Subcutaneous adipose tissue (tissue), 4 donors: ENCODE data around the gene CYTL1. TPM values are rescaled to one million over a fixed set of nuclear protein-coding genes. Genes with fewer than 3 reads are reported as not detected.

Experiments used
- total RNA-seq, 4 donors: library from RNA; depleted of rRNA; stranded (reverse); fragments of >200 nt; gene quantifications; one replicate each; pipeline ENCODE4 v1.1.0, GENCODE V29; 2016
- TF ChIP-seq, protein P1 (sequence below): fragments of 450-650 bp; IDR thresholded peaks from one replicate; pipeline ENCODE4 v1.5.1; 2016; ENCODE audit warnings: low read depth, mild to moderate bottlenecking, control low read depth, antibody characterized with exemption, moderate library complexity

Gene CYTL1
- total RNA-seq, 4 donors from 2014 or later = 0.98 to 2.4 (median 1.2) TPM; not detected in 1

DNA sequence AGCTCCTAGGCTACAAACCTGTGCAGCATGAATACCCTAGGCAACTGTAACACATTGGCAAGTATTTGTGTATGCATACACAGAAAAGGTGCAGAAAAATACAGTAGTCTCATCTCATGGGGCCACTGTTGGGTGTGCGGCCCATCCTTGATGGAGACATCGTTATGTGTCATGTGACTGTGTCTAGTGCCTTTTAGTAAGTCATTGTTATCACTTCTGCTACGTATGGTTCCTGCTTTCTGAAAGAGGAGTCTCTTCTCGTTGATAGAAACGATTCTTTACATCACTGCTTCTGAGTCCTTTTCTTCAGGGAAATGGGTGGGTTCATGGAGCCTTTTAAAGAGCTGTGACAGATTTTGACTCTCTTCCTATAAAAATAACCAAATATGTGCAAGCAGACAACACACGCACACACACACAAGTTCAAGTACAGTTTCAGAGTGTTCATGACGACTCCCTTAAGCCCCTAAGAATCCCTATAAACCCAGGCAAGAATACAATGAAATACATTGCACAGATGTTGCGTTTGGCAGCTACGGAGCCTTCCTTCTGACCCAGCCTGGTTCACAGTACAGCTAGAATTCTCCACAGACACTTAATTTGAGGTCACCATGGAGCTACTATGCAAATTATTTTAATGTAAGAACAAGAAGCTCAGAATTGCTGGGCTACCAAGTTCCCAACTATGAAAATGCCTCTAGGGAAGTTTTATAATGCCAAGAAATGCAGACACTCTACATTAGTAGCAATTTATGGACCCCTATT, 21.8 kb upstream of the CYTL1 start:
- TF ChIP-seq, protein P1, sequence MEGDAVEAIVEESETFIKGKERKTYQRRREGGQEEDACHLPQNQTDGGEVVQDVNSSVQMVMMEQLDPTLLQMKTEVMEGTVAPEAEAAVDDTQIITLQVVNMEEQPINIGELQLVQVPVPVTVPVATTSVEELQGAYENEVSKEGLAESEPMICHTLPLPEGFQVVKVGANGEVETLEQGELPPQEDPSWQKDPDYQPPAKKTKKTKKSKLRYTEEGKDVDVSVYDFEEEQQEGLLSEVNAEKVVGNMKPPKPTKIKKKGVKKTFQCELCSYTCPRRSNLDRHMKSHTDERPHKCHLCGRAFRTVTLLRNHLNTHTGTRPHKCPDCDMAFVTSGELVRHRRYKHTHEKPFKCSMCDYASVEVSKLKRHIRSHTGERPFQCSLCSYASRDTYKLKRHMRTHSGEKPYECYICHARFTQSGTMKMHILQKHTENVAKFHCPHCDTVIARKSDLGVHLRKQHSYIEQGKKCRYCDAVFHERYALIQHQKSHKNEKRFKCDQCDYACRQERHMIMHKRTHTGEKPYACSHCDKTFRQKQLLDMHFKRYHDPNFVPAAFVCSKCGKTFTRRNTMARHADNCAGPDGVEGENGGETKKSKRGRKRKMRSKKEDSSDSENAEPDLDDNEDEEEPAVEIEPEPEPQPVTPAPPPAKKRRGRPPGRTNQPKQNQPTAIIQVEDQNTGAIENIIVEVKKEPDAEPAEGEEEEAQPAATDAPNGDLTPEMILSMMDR = no peak

DNA sequence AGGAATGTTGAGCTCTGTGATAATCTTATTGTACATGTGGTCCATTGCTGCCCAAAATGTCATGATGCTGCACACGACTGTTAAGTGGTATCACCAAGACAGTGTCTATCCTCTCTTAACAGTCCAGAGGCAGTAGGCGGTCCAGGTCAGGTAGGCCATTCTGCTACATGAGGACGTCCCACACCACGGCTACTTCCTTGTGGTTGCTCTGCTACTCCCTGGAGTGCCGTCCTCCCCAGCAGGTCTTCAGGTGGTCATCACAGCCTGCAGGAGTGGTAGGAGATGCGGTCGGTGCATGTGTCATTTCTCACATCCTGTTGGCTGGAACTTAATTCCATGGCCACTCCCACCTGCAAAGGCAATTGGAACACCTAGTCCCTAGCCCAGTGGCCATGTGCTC, 20.5 kb upstream of the CYTL1 start:
- TF ChIP-seq, protein P1 = no peak

DNA sequence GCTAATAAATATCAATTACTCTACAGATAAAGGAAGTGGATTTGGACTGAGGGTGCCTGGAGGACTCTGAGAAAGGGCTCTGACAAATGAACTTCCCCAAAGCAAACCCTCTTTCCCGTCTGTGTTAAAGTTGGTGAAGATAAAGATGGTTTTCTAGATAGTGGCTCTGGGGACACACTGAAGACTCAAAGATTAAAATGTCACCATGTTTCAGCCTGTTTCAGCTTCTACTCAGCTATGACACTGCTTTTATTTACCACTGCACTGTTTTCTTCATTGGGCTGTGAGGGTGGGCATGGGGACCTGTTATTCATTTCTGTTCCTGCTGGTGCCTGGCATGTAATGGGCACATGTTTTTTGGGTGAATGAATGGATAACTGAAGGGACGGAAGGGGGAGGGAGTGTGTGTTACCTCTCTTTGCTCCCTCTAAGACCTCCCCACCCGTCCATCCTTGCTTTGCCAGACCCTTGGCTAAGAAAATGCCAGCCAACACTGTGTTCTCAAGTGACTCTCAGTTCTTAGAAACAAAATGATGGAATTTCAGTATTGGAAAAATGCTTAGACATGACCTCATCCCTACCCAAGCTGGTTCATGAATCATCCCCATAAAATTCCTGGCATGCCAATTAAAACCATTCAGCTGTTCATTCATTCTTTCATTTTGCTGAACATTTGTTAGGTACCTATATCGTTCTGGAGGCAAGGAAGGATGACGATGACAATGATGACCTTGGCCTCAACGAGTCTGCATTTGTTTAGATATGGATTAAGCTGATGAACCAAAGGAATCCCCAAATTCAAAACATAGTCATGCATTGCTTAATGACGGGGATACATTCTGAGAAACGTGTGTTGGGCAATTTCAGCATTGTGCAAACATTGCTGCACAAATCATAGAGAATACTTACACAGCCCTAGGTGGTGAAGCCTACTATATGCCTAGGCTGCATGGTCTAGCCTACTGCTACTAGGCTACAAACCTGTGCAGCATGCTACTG, 18.6 kb upstream of the CYTL1 start:
- TF ChIP-seq, protein P1 = no peak

DNA sequence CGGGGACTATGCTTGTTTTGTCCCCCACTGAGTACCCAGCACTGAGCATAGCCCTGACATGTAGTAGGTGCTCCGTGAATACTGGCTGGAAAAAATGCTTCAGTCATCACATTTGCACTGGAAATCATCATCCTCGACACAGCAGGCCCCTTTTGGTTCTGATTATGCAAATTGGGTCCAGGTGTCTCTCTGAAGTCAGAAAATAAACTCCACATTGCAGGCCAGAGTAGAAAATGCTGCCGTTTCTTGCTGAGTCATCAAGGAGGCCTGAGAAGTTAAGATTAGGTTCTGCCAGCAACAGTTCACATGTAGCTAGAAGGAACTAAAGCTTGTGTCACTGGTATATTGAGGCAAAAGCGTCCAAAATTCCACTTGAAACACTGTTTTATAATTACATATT, 17.0 kb upstream of the CYTL1 start:
- TF ChIP-seq, protein P1 = no peak

DNA sequence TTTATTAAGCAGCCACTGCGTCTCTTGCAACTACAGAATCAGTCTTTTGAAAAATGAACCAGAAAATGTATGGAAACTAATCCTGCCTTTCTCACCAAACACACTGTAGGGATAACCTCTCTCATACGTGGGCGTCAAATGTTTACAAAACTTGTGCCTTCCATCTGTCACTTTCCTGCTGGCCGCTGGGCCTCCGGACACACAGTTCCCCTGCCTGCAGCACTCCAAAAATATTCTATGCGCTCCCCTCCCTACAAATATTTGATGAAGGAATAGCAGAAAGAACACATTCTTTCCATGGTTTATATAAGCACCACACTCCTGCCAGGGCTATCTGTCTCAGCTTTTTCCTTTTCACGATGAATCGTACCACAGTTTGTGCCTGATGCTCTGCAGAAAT, 14.9 kb upstream of the CYTL1 start:
- TF ChIP-seq, protein P1 = no peak

DNA sequence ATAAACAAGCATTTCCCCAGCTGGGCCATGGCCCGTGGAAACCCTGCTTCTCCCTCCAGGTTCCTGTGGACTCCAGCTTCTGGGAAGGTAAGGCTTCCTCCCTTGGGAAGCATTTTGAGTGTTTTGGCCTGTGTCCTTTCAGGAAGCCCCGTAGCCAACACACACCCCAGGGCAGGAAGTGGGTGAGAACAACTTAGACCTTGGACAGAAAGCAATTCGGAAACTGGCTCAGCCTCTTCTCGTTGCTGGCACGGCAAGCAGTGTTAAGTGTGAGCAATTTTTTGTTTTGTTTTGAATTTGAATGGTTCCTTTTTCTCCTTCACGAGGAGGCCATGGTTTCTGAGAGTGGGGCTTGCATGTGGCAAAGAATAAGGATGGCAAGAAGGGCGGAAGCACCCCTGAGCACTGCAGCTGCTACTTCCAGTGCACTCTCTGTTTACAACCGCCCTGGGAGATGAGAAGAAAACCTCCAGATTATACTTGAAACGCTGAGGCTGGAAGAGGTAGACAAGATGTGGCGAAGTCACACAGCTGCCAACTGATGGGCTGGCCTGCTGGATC, 14.1 kb upstream of the CYTL1 start:
- TF ChIP-seq, protein P1 = no peak

DNA sequence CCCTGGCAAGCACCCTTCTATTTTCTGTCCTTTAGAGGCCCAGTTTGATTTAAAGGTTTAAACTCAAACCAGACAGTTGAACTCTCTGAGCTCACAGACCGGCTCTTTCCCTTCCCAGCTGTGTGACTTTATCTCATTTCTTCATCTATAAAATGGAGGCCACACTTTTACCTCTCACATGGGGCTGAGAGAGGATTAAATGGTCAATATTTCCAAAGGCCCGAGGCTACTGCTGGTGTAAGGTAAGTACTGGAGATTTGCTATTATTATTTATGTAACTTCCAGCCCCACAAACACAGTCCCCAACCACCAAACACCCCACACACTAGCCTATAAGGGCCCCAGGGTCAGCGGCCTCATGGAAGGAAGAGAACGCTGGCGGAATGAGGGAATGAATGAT, 13.6 kb upstream of the CYTL1 start:
- TF ChIP-seq, protein P1 = no peak
